ENCODE measurements around the gene RAD23B.

Gene RAD23B

GRCh38 chr9:107335331-107335730 is 52.3 kb downstream of the RAD23B start:
- Histone ChIP-seq H3K27me3 (ENCODE audit: insufficient read depth, low read depth, severe bottlenecking) (no peaks in the 10 kb centered on the region), H3K9me3 (ENCODE audit: severe bottlenecking) (no peaks in the 10 kb centered on the region), H3K27ac (no peak overlapping the region), H3K4me3 (ENCODE audit: low read depth, low read length) (no peak overlapping the region), H3K36me3 (peaks cover 57% of the 10 kb centered on the region)
- TF ChIP-seq CTCF (IDR thresholded peaks at IDR 0.05; ENCODE audit: low read depth, low read length) = no peak
- no peak for DNase-seq

- Histone ChIP-seq H3K27ac (no peak overlapping the region), H3K4me3 (ENCODE audit: low read depth, low read length) (no peak overlapping the region), H3K9me3 (ENCODE audit: severe bottlenecking) (no peaks in the 10 kb centered on the region), H3K36me3 (peaks cover 42% of the 10 kb centered on the region), H3K27me3 (ENCODE audit: insufficient read depth, low read depth, severe bottlenecking) (no peaks in the 10 kb centered on the region)
- no peak for TF ChIP-seq CTCF (IDR thresholded peaks at IDR 0.05; ENCODE audit: low read depth, low read length)
- DNase-seq = no peak
Measured at GRCh38 chr9:107336718-107337360, 53.8 kb downstream of the RAD23B start.

GRCh38 chr9:107337676-107338590 is 54.9 kb downstream of the RAD23B start:
- Histone ChIP-seq H3K36me3 (peaks cover 31% of the 10 kb centered on the region), H3K27ac (no peak overlapping the region), H3K27me3 (ENCODE audit: insufficient read depth, low read depth, severe bottlenecking) (no peaks in the 10 kb centered on the region), H3K9me3 (ENCODE audit: severe bottlenecking) (no peaks in the 10 kb centered on the region), H3K4me3 (ENCODE audit: low read depth, low read length) (no peak overlapping the region)
- DNase-seq = no peak
- no peak for TF ChIP-seq CTCF (IDR thresholded peaks at IDR 0.05; ENCODE audit: low read depth, low read length)

- DNase-seq = peak; percentile 64
- peaks cover 19% of the 10 kb centered on the region for H3K36me3 ChIP-seq
- H3K27me3 ChIP-seq (ENCODE audit: insufficient read depth, low read depth, severe bottlenecking) = no peaks in the 10 kb centered on the region
- TF ChIP-seq CTCF (IDR thresholded peaks at IDR 0.05; ENCODE audit: low read depth, low read length) = no peak
- no peak overlapping the region for H3K4me3 ChIP-seq (ENCODE audit: low read depth, low read length)
- H3K27ac ChIP-seq = no peak overlapping the region
- H3K9me3 ChIP-seq (ENCODE audit: severe bottlenecking) = no peaks in the 10 kb centered on the region
Measured at GRCh38 chr9:107338911-107339659, 56.0 kb downstream of the RAD23B start.

GRCh38 chr9:107340920-107341632 is 58.0 kb downstream of the RAD23B start:
- peaks cover 7% of the 10 kb centered on the region for H3K36me3 ChIP-seq
- H3K4me3 ChIP-seq (ENCODE audit: low read depth, low read length) = no peak overlapping the region
- no peak overlapping the region for H3K27ac ChIP-seq
- no peaks in the 10 kb centered on the region for H3K9me3 ChIP-seq (ENCODE audit: severe bottlenecking)
- no peaks in the 10 kb centered on the region for H3K27me3 ChIP-seq (ENCODE audit: insufficient read depth, low read depth, severe bottlenecking)
- DNase-seq = peak; percentile 92
- peak; percentile 98 for TF ChIP-seq CTCF (IDR thresholded peaks at IDR 0.05; ENCODE audit: low read depth, low read length)

Measured in WERI-Rb-1 (cell line).